PC-9 (cell line): ENCODE measurements around the gene TRMT5.

Experiments
- EZH2 ChIP-seq: fragments of 200-600 bp; sonication (generic); IDR thresholded peaks from 2 replicates; pipeline ENCODE4 v1.8.0; 2017; ENCODE audit warnings: antibody characterized with exemption, low read depth
- TF ChIP-seq, protein P1 (sequence below): fragments of 200-600 bp; sonication (generic); conservative IDR thresholded peaks from 2 replicates; pipeline ENCODE4 v1.6.1; 2017; ENCODE audit warnings: mixed run types, antibody characterized with exemption, mild to moderate bottlenecking, moderate library complexity

DNA sequence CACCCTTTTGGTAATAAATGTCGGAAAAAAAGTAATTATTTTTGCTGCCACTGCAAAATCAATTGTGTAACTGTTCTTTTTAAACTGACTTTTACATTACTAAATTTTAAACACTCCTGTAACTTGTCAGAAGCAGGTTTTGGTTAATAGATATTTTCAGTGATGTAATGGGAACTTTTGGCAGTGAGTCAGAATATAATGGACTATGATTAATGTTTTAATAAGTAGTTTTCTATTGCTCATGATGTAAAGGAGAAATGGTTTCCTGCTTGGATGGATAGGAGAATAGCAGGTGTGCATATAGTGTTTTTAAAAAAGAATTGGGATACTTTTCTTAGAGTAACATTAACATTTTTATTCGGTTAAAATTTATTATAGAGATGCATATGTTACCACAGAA is 58.8 kb downstream of the TRMT5 start:
- TF ChIP-seq, protein P1, sequence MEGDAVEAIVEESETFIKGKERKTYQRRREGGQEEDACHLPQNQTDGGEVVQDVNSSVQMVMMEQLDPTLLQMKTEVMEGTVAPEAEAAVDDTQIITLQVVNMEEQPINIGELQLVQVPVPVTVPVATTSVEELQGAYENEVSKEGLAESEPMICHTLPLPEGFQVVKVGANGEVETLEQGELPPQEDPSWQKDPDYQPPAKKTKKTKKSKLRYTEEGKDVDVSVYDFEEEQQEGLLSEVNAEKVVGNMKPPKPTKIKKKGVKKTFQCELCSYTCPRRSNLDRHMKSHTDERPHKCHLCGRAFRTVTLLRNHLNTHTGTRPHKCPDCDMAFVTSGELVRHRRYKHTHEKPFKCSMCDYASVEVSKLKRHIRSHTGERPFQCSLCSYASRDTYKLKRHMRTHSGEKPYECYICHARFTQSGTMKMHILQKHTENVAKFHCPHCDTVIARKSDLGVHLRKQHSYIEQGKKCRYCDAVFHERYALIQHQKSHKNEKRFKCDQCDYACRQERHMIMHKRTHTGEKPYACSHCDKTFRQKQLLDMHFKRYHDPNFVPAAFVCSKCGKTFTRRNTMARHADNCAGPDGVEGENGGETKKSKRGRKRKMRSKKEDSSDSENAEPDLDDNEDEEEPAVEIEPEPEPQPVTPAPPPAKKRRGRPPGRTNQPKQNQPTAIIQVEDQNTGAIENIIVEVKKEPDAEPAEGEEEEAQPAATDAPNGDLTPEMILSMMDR = no peak
- TF ChIP-seq EZH2 = no peak
